Naive thymus-derived CD8-positive, alpha-beta T cell (primary cell): Measurements from ENCODE around the gene RABAC1. TPM values are rescaled to one million over a fixed set of nuclear protein-coding genes. Genes with fewer than 3 reads are reported as not detected.

Source experiments
- ATAC-seq, 2 donors: fragments of 150-1000 bp; cut with Tn5 transposase in 1 of 2; sonication (Bioruptor Pico), chemical (Tn5 transposase) in 1 of 2; 1 replicate in 1 of 2; 2 replicates in 1 of 2; pipeline ENCODE4 v1.10.0; 2021; ENCODE audit warnings: mild to moderate bottlenecking in 2 of 2, moderate library complexity in 2 of 2
- POLR2A ChIA-PET: fragments of 350-600 bp; sonication (Branson Sonifier 250); formaldehyde crosslinking; loops from one replicate; lab custom pipeline; 2021; ENCODE audit warnings: antibody characterized with exemption; lab: Charles Lee
- DNase-seq, 10 donors: peaks; one replicate each; pipeline versions ENCODE4 v3.0.0 to v3.0.0-alpha.2; 2020 to 2022
- H3K27ac Mint-ChIP-seq, 10 donors: one replicate each; pipeline ENCODE4 v1.8.0; 2020 to 2022; ENCODE audit warnings: mild to moderate bottlenecking in 10 of 10, mixed read lengths in 10 of 10, moderate library complexity in 4 of 10, inconsistent platforms in 1 of 10
- H3K27me3 Mint-ChIP-seq, 5 donors: one replicate each; pipeline ENCODE4 v1.8.0; 2021 to 2022; ENCODE audit warnings: mixed read lengths in 5 of 5
- H3K36me3 Mint-ChIP-seq, 3 donors: one replicate each; pipeline ENCODE4 v1.8.0; 2020 to 2022; ENCODE audit warnings: mixed read lengths in 3 of 3, mild to moderate bottlenecking in 2 of 3, inconsistent platforms in 1 of 3
- H3K4me1 Mint-ChIP-seq, 4 donors: one replicate each; pipeline ENCODE4 v1.8.0; 2021 to 2022; ENCODE audit warnings: mixed read lengths in 4 of 4
- H3K4me3 Mint-ChIP-seq, 10 donors: one replicate each; pipeline ENCODE4 v1.8.0; 2020 to 2022; ENCODE audit warnings: mild to moderate bottlenecking in 10 of 10, mixed read lengths in 10 of 10, moderate library complexity in 6 of 10, inconsistent platforms in 1 of 10
- H3K9me3 Mint-ChIP-seq, 9 donors: one replicate each; pipeline ENCODE4 v1.8.0; 2020 to 2022; ENCODE audit warnings: mixed read lengths in 9 of 9, mild to moderate bottlenecking in 3 of 9, inconsistent platforms in 1 of 9, moderate library complexity in 1 of 9
- polyA plus RNA-seq, 3 donors: library from polyadenylated mRNA; unstranded; fragments of 300-500 nt; fragmentation: Illumina TruSeq; gene quantifications; one replicate each; pipeline ENCODE4 v1.2.3, GENCODE V29; 2021
- total RNA-seq, 8 experiments: library from RNA in 2 of 8; stranded (reverse) in 2 of 8; gene quantifications; one replicate each; pipeline ENCODE4 v1.2.3 and lab custom pipeline; 2021 to 2026

The RABAC1 gene
- total and polyA plus RNA-seq, 5 experiments from 2014 or later = 87.6 to 288 (median 201) TPM

DNA sequence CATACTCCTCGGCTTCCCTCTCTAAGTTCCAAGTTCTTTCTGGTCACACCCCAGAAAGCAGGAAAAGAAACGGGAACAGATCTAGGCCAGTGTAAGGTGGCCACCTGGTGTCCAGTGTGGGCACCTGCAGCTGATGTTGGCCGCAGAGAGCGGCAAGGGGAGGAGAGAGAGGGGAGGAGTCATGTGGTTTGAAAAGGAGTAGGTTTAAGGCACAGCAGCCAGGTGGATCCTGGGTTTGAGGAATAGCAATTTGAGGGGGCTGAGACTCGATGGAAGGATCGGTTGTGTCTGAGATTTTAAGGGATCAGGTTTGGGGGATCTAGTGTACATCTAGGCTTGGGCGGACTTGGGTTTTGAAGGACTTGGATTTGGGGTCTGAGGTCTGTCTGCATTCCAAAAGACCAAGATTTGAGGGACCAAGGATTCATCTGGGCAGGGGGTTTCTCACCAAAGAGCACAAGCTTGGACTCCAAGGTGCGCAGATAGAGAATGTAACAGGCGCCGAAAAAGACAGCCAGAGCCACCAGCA, 1.2 kb downstream of the RABAC1 start:
- ATAC-seq = no peak
- POLR2A ChIA-PET = interaction anchor here (0.6 to 4.3 kb wide), 8 partner anchors 12 to 104 kb away, joined by 3 to 45 read pairs (median 10); partner anchors contain the start of genes CD79A and RPS19
- H3K4me3 Mint-ChIP-seq = peak overlapping the region; percentile 79 to 99 (median 97)
- peaks cover 16 to 22% (median 20%) of the 10 kb centered on the region in 4 donors for H3K4me1 Mint-ChIP-seq
- H3K27ac Mint-ChIP-seq = peak overlapping the region; percentile 64 to 96 (median 92)
- no peaks in the 10 kb centered on the region for H3K27me3 Mint-ChIP-seq
- H3K9me3 Mint-ChIP-seq = no peaks in the 10 kb centered on the region
- H3K36me3 Mint-ChIP-seq = peaks cover 0 to 14% (median 0%) of the 10 kb centered on the region in 3 donors
- peak in 1 of 10 donors; percentile 32 for DNase-seq

DNA sequence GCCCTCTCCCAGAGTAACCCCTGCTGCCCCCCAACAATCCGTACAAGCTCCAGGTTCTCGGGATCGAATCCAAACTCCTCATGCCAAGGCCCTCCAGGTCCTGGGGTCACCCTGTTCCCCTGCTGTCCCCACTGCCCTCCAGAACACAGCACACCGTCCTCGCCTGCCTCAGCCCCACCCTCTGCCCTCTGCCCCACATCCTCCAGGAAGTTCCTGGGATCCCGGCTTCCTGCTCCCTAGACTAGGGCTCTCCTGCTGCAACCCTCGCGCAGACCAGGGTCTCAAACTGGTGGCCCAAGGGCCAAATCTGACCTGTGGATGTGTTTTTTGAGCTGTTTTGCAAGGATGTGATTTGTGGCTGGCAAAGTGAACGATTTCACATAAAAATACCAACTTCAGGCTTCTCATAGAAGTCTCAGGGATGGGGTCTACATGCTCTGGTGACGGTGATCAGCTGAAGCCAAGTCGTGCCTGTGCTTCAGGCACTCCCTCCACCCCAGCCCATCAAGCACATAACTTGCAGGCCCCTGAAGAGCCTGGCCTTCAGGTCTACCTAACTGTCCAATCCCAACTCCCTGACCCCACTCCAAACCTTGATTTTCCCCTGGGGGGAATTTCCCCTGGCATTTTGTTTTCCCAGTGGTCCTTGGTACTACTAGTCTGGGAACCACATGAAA, 1.8 kb downstream of the RABAC1 start:
- POLR2A ChIA-PET = interaction anchor here (0.6 to 4.3 kb wide), 8 partner anchors 11 to 98 kb away, joined by 3 to 45 read pairs (median 10); partner anchors contain the start of genes CD79A and RPS19

DNA sequence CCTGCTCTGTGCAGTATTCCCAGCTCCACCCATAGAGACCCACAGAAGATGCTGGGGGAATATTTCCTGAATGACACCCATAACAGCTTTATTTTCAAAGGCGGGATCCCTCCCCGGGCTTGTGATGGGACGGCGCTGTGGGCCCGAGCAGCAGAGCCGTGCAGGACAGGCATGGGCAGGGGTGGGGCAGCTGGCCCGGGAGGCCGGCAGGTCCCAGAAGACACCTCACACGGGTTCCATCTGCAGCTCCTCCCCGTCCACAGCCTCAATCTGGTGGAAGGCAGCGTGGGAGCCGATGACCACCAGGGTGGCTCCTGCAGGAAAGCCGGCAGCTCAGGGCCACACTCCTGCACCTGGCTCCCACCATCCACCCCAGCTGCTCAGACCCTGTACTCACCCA, 2.5 kb downstream of the RABAC1 start:
- no peak for ATAC-seq
- peak overlapping the region in 2 of 10 donors; percentile 25 to 43 for H3K27ac Mint-ChIP-seq
- H3K4me3 Mint-ChIP-seq = peak overlapping the region in 2 of 10 donors; percentile 20 to 40
- no peaks in the 10 kb centered on the region for H3K9me3 Mint-ChIP-seq
- DNase-seq = no peak
- H3K4me1 Mint-ChIP-seq = peaks cover 18 to 26% (median 23%) of the 10 kb centered on the region in 4 donors
- H3K36me3 Mint-ChIP-seq = peaks cover 0 to 15% (median 0%) of the 10 kb centered on the region in 3 donors
- H3K27me3 Mint-ChIP-seq = no peaks in the 10 kb centered on the region
- POLR2A ChIA-PET = interaction anchor here (0.6 to 4.3 kb wide), 6 partner anchors 11 to 97 kb away, joined by 3 to 45 read pairs (median 12); partner anchors contain the start of gene RPS19

More for the DNA sequence above, 1.8 kb downstream of the RABAC1 start:
- Mint-ChIP-seq H3K36me3 (peaks cover 0 to 14% (median 0%) of the 10 kb centered on the region in 3 donors), H3K9me3 (no peaks in the 10 kb centered on the region), H3K4me1 (peaks cover 16 to 22% (median 20%) of the 10 kb centered on the region in 4 donors), H3K27me3 (no peaks in the 10 kb centered on the region), H3K27ac (peak overlapping the region; percentile 64 to 96 (median 92)), H3K4me3 (peak overlapping the region; percentile 79 to 99 (median 97))
- ATAC-seq (no peak), DNase-seq (no peak)

DNA sequence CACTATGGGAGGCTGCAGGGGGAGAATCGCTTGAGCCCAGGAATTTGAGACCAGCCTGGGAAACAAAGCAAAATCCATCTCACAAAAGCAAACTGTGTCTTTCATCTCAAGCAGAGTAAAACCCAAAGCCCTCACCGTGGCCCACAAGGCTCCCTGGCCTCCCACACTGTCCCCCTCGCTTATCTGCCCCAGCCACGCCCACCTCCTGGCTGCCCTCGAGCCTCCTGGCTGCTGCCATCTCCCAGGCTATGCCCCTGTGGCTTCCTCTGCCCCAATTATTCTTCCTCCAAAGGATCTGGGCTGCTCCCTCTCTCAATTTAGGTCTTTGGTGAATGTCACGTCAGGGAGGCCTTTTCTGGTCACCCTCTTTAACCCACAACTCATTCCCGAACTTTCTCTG, 3.6 kb downstream of the RABAC1 start:
- peaks cover 0 to 15% (median 0%) of the 10 kb centered on the region in 3 donors for H3K36me3 Mint-ChIP-seq
- H3K9me3 Mint-ChIP-seq = no peaks in the 10 kb centered on the region
- no peak overlapping the region for H3K4me3 Mint-ChIP-seq
- POLR2A ChIA-PET = interaction anchor here (0.6 kb wide), 1 partner anchor 28 kb away, joined by 3 read pairs; no protein-coding TSS in a partner anchor
- no peaks in the 10 kb centered on the region for H3K27me3 Mint-ChIP-seq
- H3K27ac Mint-ChIP-seq = peak overlapping the region in 3 of 10 donors; percentile 29 to 66 (median 65)
- peaks cover 22 to 30% (median 29%) of the 10 kb centered on the region in 4 donors for H3K4me1 Mint-ChIP-seq
- DNase-seq (no peak), ATAC-seq (no peak)

DNA sequence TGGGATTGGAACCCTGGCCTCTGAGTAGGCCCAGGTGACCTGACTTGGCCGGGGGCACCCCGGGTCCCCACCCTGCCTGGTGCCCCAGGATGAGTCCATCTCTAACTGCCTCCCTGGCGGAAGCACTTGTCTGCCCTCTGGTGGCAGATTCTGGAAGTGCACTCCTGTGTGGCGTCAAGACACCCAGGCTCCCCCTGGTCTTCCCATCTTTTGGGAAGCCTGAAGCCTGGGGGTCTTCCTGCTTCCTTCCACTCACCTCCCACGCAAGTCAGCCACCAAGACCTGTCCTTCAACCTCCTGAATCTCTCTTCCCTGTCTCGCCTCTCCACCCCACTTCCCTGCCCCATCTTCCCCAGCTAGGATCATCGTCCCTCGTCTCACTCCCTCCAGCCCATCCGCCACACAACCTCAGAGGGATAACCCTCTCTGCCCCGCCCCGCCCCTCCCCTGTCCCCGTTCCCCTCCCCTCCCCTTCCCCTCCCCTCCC, 7.4 kb downstream of the RABAC1 start:
- peak overlapping the region in 4 of 10 donors; percentile 22 to 66 (median 43) for H3K4me3 Mint-ChIP-seq
- H3K27ac Mint-ChIP-seq = peak overlapping the region; percentile 57 to 97 (median 86)
- H3K27me3 Mint-ChIP-seq = no peaks in the 10 kb centered on the region
- peaks cover 0 to 9% (median 0%) of the 10 kb centered on the region in 3 donors for H3K36me3 Mint-ChIP-seq
- DNase-seq (peak; percentile 69 to 93 (median 84)), ATAC-seq (peak; percentile 86 to 88)
- H3K4me1 Mint-ChIP-seq = peaks cover 17 to 35% (median 26%) of the 10 kb centered on the region in 4 donors
- POLR2A ChIA-PET = interaction anchor here (0.6 to 13.4 kb wide), 5 partner anchors 9 to 93 kb away, joined by 3 to 197 read pairs (median 26); partner anchors contain the start of genes ARHGEF1 and RPS19
- H3K9me3 Mint-ChIP-seq = no peaks in the 10 kb centered on the region

DNA sequence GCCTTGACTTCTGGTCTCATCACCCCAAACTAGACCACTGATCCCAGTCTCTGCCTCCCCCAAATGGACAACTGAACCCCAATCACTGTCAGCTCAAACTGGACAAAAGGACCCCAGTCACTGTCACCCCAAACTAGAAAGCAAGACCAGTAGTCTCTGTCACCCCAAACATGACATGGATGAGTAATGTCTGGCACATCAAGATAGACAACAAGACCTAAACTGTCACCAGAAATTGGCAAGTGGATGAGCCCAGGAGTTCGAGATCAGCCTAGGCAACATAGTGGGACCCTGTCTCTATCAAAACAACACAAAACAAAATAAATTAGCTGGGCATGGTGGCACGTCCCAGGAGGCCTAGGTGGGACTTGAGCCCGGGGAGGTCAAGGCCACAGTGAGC, 12.0 kb downstream of the RABAC1 start:
- peak overlapping the region; percentile 88 to 99 (median 95) for H3K27ac Mint-ChIP-seq
- H3K36me3 Mint-ChIP-seq = peaks cover 0 to 2% (median 0%) of the 10 kb centered on the region in 3 donors
- no peak for ATAC-seq
- H3K4me1 Mint-ChIP-seq = peaks cover 35 to 75% (median 56%) of the 10 kb centered on the region in 4 donors
- POLR2A ChIA-PET = interaction anchor here (1.7 to 13.4 kb wide), 7 partner anchors 11 to 88 kb away, joined by 6 to 197 read pairs (median 24); partner anchors contain the start of genes ARHGEF1, ERFL, RABAC1 and RPS19
- H3K4me3 Mint-ChIP-seq = peak overlapping the region in 7 of 10 donors; percentile 26 to 64 (median 46)
- no peaks in the 10 kb centered on the region for H3K27me3 Mint-ChIP-seq
- no peaks in the 10 kb centered on the region for H3K9me3 Mint-ChIP-seq
- no peak for DNase-seq

DNA sequence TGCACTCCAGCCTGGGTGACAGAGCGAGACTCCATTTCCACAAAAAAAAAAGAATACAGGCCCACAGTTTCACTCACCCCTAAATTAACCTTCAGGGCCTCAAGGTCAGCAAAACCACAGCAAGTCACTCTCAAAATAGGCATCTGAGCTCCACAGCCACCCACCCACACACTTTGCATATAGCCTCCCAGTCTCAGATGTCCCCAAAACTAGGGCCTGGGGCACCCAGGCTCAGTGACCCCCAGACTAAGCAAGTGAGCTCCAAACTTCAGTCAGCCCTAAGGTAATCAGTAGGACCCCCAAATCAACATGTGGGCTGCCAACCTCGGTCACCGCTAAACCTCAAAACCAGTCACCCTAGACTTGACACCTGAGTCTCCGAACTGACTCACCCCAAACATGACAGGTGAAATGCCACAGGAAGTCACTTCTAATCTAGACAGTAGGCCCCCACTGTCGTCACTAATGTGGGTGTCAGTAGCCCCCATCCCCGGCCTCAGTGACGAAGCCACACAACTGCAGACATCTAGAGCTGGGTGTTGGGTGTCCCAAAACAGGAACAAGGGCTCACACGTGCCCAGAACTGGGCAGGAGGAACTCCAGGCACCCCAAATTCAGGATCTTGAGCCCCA, 13.9 kb downstream of the RABAC1 start:
- no peaks in the 10 kb centered on the region for H3K9me3 Mint-ChIP-seq
- peaks cover 38 to 74% (median 60%) of the 10 kb centered on the region in 4 donors for H3K4me1 Mint-ChIP-seq
- ATAC-seq (peak; percentile 87 to 90), DNase-seq (peak; percentile 51 to 97 (median 92))
- no peaks in the 10 kb centered on the region for H3K27me3 Mint-ChIP-seq
- peak overlapping the region; percentile 27 to 80 (median 74) for H3K4me3 Mint-ChIP-seq
- POLR2A ChIA-PET = interaction anchor here (0.6 to 13.4 kb wide), 15 partner anchors 9 to 567 kb away, joined by 3 to 197 read pairs (median 6); partner anchors contain the start of genes ARHGEF1, CD79A, ERFL and RABAC1
- H3K36me3 Mint-ChIP-seq = no peaks in the 10 kb centered on the region
- peak overlapping the region; percentile 97 to 99 (median 98) for H3K27ac Mint-ChIP-seq

DNA sequence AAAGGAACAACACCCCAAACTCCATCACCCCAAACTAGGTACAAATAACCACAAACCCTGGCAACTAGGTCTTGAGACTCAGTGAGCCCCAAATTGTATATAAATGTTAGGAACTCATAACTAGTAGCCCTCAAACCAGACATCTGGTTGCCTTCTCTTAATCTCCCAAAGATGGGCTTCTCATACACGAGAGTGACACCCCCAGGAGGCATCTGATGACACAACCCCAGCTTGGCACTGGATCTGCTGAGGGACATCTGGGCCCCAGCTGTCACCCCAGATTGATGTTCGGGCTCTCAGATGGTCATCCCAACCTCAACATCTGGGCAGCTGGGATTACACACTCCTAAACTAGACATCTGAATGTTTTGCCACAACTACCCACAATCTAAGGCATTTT, 14.8 kb downstream of the RABAC1 start:
- DNase-seq = no peak
- Mint-ChIP-seq H3K4me3 (peak overlapping the region in 4 of 10 donors; percentile 9 to 78 (median 26)), H3K27me3 (no peaks in the 10 kb centered on the region), H3K4me1 (peaks cover 38 to 71% (median 60%) of the 10 kb centered on the region in 4 donors), H3K27ac (peak overlapping the region; percentile 97 to 99 (median 98)), H3K9me3 (no peaks in the 10 kb centered on the region), H3K36me3 (no peaks in the 10 kb centered on the region)
- ATAC-seq = no peak
- POLR2A ChIA-PET = interaction anchor here (0.7 to 13.4 kb wide), 7 partner anchors 10 to 85 kb away, joined by 3 to 197 read pairs (median 4); partner anchors contain the start of genes ARHGEF1, CD79A, ERFL and RPS19

DNA sequence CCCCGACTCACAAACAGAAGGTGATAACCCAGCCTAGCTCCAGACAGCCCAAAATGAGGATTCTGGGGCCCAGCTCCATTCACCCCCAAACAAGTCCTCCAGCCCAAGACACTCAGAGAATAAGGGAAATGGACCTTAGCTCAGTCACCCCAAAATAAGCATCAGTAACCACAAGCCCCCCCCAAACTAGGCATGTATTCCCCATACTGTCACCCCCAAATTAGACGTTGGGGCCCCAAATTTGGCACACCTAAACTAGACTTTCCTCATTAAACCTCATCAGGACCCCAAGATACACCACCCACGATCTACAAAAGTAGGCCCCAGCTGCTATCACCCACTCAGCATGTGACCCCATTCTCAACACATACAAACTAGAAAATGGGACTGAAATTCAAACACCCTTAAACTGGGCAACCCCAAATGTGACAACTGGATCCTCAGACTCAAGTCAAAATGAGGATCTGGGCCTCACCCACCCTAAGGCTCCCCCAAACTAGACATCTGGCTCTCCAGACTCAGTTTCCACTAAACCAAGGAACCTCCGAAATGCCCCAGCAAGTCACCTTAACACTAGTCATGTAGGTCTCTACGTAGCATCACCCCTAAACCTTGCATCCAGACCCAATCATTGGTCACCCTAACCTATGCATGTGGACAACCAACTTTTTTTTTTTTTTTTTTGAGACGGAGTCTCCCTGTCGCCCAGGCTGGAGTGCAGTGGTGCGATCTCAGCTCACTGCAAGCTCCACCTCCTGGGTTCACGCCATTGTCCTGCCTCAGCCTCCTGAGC, 17.5 kb downstream of the RABAC1 start:
- POLR2A ChIA-PET = interaction anchor here (0.6 to 13.4 kb wide), 6 partner anchors 9 to 82 kb away, joined by 3 to 197 read pairs (median 6); partner anchors contain the start of genes ARHGEF1, CD79A and RPS19
- Mint-ChIP-seq H3K27me3 (no peaks in the 10 kb centered on the region), H3K27ac (peak overlapping the region; percentile 69 to 96 (median 89)), H3K36me3 (no peaks in the 10 kb centered on the region), H3K4me1 (peaks cover 34 to 65% (median 54%) of the 10 kb centered on the region in 4 donors), H3K9me3 (no peaks in the 10 kb centered on the region), H3K4me3 (peak overlapping the region; percentile 67 to 86 (median 75))
- no peak for ATAC-seq
- DNase-seq = no peak

DNA sequence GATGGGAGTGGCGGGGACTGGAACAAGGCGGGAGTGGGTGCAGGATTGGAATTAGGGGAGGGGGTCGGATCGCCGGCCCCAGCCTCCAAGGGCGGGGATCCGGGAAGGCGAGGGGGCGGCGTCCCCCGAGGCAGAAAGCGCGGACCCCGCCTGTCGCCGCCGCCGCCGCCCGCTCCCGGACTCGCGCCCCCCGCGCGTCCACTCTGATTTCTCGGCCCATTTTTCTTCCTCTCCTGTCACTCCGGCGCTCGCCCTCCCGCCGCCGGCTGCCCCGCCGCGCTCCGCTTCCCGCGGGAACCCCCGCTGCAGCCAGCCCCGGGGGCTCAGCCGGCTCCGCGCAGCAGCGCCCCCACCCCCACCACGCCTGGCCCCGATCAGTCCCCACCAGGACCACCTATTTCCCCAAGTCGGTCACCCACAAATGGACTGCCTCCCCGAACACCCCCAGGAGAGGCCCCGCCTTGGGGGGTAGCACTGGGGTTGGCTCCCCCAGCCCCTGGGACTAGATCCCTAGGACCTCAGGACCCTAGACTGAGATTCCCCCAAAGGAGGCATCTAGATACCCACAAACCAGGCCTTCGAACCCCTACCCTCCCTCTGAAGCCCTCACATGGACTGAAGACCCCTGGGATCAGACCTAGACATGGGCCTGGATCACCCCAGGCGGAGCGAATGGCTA, 18.3 kb downstream of the RABAC1 start:
- H3K27me3 Mint-ChIP-seq = no peaks in the 10 kb centered on the region
- DNase-seq = no peak
- POLR2A ChIA-PET = interaction anchor here (0.8 to 13.4 kb wide), 8 partner anchors 10 to 81 kb away, joined by 3 to 197 read pairs (median 6); partner anchors contain the start of genes ARHGEF1, CD79A and RPS19

More for the DNA sequence above, 18.3 kb downstream of the RABAC1 start:
- Mint-ChIP-seq H3K4me3 (peak overlapping the region; percentile 84 to 95 (median 90)), H3K9me3 (no peaks in the 10 kb centered on the region), H3K27ac (peak overlapping the region; percentile 91 to 98 (median 94)), H3K4me1 (peaks cover 36 to 66% (median 54%) of the 10 kb centered on the region in 4 donors), H3K36me3 (no peaks in the 10 kb centered on the region)
- no peak for ATAC-seq
